ENCODE measurements around the gene SLC25A25. TPM values are rescaled to one million over a fixed set of nuclear protein-coding genes. Genes with fewer than 3 reads are reported as not detected.
"Not testable (repeated sequence)": the region's sequence is repeated elsewhere in the genome, so short reads cannot be mapped to it uniquely, and the experiment has no call there.

The SLC25A25 gene
- total and polyA plus RNA-seq, 5 donors = 5.8 to 16.1 (median 6.7) TPM

DNA sequence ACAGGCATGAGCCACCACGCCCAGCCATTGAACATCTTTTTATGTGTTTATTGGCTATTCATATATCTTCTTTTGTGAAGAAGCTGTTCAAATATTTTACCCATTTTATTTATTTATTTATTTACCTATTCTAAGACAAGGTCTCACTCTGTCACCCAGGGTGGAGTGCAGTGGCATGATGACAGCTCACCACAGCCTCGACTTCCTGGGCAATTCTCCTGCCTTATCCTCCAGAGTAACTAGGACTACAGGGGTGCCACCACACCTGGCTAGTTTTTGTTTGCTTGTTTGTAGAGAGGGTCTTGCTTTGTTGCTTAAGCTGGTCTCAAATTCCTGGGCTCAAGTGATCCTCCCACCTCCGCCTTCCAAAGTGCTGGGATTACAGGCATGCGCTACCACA is 34.4 kb upstream of the SLC25A25 start:
- Histone ChIP-seq H3K27ac (ENCODE audit: low read length) (no peak overlapping the region), H3K9me3 (ENCODE audit: control insufficient read depth, low read length) (no peaks in the 10 kb centered on the region), H3K4me3 (ENCODE audit: low read length) (no peak overlapping the region), H3K4me1 (ENCODE audit: control insufficient read depth, insufficient read depth, low read length) (no peaks in the 10 kb centered on the region), H3K27me3 (ENCODE audit: control insufficient read depth, insufficient read depth) (no peaks in the 10 kb centered on the region)
- WGBS = 91% methylated on average over 4 of the region's 4 CpGs
- intact Hi-C loops (cut with DNase I) = loop anchor here in 3 of 4 donors (2.0 to 10.0 kb wide), 2 partner anchors 49 to 91 kb away; partner anchors contain the start of gene EEIG1 (in 1 of the 3)
- no peak for ATAC-seq
- DNase-seq = no peak

DNA sequence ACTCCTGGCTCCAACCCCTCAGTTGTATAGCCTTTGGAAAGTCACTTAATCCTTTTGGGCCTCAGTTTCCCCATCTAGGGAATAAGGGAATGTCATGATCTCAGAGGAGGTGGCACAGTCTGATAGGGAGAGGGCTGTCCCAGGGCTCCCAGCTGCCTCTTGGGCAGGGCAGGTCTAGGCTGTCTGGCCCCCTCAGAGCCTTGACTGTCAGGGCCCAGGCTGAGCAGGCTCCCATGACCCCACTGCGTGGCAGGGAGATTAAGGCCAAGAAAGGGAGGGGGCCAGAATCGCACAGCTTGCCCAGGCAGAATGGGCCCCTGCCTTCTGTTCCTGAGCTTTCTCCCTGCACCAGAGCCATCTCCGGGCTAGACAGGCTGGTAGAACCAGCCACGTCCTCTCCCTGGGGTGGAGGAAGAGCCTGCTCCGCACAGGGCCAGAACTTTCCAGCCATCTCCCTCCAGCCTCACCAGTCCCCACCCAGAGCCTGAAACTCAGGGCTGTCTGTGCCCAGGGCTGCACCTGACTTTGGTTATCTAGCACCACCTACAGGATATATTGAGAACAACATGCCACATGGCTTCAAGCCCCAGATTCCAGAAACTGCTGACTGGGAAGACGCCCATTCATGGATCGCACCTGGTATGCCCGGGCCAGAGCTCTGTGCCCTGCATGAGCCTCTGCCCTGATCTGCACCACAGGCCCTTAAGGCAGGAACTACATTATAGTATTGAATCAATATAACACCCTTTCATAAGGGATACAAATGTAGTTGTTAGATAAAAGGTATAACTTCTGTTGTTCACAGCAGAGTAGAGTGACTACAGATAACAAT is 33.0 kb upstream of the SLC25A25 start:
- ATAC-seq = peak; percentile 95 to 97
- Histone ChIP-seq H3K27ac (ENCODE audit: low read length) (no peak overlapping the region), H3K27me3 (ENCODE audit: control insufficient read depth, insufficient read depth) (no peaks in the 10 kb centered on the region), H3K4me1 (ENCODE audit: control insufficient read depth, insufficient read depth, low read length) (no peaks in the 10 kb centered on the region), H3K4me3 (ENCODE audit: low read length) (no peak overlapping the region), H3K9me3 (ENCODE audit: control insufficient read depth, low read length) (no peaks in the 10 kb centered on the region)
- intact Hi-C loops (cut with DNase I) = loop anchor here (2.0 to 10.0 kb wide), 4 partner anchors 50 to 93 kb away; partner anchors contain the start of gene EEIG1 (in 1 of the 4)
- DNase-seq = peak; percentile 73 to 87 (median 77)
- WGBS = 31% methylated on average over 8 of the region's 8 CpGs

DNA sequence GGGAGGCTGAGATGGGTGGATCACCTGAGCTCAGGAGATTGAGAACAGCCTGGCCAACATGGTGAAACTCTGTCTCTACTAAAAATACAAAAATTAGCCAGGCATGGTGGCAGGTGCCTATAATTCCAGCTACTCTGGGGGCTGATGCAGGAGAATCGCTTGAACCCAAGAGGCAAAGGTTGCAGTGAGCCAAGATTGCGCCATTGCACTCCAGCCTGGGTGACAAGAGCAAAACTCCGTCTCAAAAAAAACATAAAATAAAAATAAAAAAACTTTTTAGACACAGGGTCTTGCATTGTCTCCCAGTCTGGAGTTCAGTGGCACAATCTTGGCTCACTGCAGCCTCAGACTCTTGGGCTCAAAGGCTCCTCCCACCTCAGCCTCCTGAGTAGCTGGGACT is 31.5 kb upstream of the SLC25A25 start:
- DNase-seq; H3K4me1 ChIP-seq (ENCODE audit: control insufficient read depth, insufficient read depth, low read length); H3K4me3 ChIP-seq (ENCODE audit: low read length); ATAC-seq; H3K27ac ChIP-seq (ENCODE audit: low read length); H3K27me3 ChIP-seq (ENCODE audit: control insufficient read depth, insufficient read depth); H3K9me3 ChIP-seq (ENCODE audit: control insufficient read depth, low read length): not testable (repeated sequence)
- intact Hi-C loops (cut with DNase I) = loop anchor here in 3 of 4 donors (2.0 to 10.0 kb wide), 4 partner anchors 52 to 94 kb away; partner anchors contain the start of gene EEIG1 (in 1 of the 3)
- WGBS = 84% methylated on average over 3 of the region's 3 CpGs

DNA sequence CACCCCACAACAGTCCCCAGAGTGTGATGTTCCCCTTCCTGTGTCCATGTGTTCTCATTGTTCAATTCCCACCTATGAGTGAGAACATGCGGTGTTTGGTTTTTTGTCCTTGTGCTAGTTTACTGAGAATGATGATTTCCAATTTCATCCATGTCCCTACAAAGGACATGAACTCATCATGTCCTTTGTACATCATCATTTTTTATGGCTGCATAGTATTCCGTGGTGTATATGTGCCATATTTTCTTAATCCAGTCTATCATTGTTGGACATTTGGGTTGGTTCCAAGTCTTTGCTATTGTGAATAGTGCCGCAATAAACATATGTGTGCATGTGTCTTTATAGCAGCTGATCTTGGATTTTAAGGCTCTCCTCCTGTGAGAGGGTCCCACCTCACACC is 27.2 kb upstream of the SLC25A25 start:
- H3K4me1 ChIP-seq (ENCODE audit: control insufficient read depth, insufficient read depth, low read length); H3K27ac ChIP-seq (ENCODE audit: low read length); H3K4me3 ChIP-seq (ENCODE audit: low read length); DNase-seq; ATAC-seq; intact Hi-C loops (cut with DNase I); H3K27me3 ChIP-seq (ENCODE audit: control insufficient read depth, insufficient read depth); H3K9me3 ChIP-seq (ENCODE audit: control insufficient read depth, low read length): not testable (repeated sequence)
- WGBS = 74% methylated on average over 3 of the region's 3 CpGs

DNA sequence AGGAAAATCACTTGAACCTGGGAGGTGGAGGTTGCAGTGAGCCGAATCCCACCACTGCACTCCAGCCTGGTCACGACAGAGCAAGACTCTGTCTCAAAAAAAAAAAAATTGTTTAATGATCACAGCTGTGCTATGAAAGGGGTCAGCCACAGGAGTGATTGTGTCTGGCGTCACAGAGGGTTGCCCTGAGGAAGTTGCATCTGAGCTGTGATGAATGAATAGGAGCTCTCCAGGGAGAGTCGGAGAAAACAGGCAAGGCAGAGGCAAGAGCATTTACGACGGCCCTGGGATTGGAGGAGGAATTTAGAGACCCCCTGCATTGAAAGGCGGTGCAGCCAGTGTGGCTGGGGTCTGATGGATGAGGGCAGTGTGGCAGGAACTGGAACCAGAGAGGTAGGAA is 26.0 kb upstream of the SLC25A25 start:
- Histone ChIP-seq H3K27me3 (ENCODE audit: control insufficient read depth, insufficient read depth) (no peaks in the 10 kb centered on the region), H3K9me3 (ENCODE audit: control insufficient read depth, low read length) (no peaks in the 10 kb centered on the region), H3K4me1 (ENCODE audit: control insufficient read depth, insufficient read depth, low read length) (no peaks in the 10 kb centered on the region), H3K4me3 (ENCODE audit: low read length) (no peak overlapping the region), H3K27ac (ENCODE audit: low read length) (no peak overlapping the region)
- 79% methylated on average over 7 of the region's 7 CpGs for WGBS
- intact Hi-C loops (cut with DNase I) = no loop called here
- ATAC-seq (no peak), DNase-seq (no peak)

DNA sequence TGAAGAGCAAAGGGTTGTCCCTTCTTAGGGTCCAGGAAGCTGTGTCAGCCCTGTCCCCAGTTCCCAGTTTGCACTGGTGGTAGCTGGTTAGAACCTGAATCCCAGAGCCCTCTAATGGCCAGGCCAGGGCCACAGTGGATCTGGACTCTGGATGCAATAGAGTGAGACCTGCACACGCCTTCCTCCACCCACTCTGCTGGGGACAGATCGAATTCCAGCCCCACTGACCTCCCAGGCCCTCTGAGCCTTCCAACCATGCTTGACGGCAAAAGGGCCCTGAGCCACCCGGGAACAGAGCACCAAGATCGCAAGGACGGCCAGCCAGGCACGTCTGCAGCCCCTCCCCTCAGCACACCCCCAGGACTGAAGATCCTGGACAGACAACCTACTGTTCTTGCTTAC is 24.6 kb upstream of the SLC25A25 start:
- Histone ChIP-seq H3K27ac (ENCODE audit: low read length) (no peak overlapping the region), H3K9me3 (ENCODE audit: control insufficient read depth, low read length) (no peaks in the 10 kb centered on the region), H3K4me3 (ENCODE audit: low read length) (no peak overlapping the region), H3K4me1 (ENCODE audit: control insufficient read depth, insufficient read depth, low read length) (no peaks in the 10 kb centered on the region), H3K27me3 (ENCODE audit: control insufficient read depth, insufficient read depth) (no peaks in the 10 kb centered on the region)
- ATAC-seq = peak; percentile 40 to 45
- intact Hi-C loops (cut with DNase I) = no loop called here
- 40% methylated on average over 7 of the region's 7 CpGs for WGBS
- no peak for DNase-seq

DNA sequence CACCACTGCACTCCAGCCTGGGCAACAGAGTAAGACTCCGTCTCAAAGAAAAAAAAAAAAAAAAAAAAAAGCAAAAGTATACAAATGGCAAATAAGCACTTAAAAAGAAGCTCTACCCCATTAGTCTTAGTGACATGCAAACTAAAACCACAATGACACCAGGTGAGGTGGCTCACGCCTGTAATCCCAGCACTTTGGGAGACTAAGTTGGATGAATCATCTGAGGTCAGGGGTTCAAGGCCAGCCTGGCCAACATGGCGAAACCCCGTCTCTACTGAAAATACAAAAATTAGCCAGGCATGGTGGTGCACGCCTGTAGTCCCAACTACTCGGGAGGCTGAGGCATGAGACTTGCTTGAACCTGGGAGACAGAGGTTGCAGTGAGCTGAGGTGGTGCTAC is 22.6 kb upstream of the SLC25A25 start:
- WGBS = 94% methylated on average over 6 of the region's 6 CpGs
- H3K27ac ChIP-seq (ENCODE audit: low read length); intact Hi-C loops (cut with DNase I); H3K27me3 ChIP-seq (ENCODE audit: control insufficient read depth, insufficient read depth); H3K4me1 ChIP-seq (ENCODE audit: control insufficient read depth, insufficient read depth, low read length); H3K4me3 ChIP-seq (ENCODE audit: low read length); ATAC-seq; H3K9me3 ChIP-seq (ENCODE audit: control insufficient read depth, low read length); DNase-seq: not testable (repeated sequence)

DNA sequence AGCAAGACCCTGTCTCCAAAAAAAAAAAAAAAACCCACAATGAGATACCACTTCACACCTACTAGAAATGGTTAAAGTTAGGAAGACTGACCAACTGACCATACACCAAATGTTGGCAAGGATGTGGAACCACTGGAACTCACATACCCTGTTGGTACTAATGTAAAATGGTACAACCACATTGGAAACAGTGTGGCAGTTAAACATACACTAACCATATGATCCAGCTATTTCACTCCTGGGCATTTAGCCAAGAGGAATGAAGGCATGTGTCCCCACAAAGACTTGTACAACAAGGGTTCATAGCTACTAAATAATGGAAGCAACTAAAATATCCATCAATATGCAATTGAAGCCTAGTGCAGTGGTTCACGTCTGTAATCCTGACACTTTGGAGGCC is 22.2 kb upstream of the SLC25A25 start:
- Histone ChIP-seq H3K27me3 (ENCODE audit: control insufficient read depth, insufficient read depth) (no peaks in the 10 kb centered on the region), H3K4me1 (ENCODE audit: control insufficient read depth, insufficient read depth, low read length) (no peaks in the 10 kb centered on the region)

DNA sequence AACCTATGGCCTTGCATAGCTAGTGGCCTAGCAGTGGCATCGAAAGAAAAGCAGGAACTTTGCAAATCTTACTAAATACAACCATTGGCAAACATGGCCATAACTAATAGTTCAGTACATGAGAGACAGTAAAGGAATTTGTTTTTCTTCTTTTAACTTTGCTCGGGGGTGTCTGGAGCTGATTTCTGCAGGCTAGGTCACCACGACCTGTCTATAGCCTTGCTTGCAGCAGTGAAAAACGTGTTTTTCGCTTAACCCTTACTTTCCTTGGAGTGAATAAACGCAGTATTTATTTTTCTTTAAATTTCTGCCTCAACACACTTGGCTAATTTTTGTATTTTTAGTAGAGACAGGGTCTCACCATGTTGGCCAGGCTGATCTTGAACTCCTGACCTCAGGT is 20.8 kb upstream of the SLC25A25 start:
- H3K4me1 ChIP-seq (ENCODE audit: control insufficient read depth, insufficient read depth, low read length) = no peaks in the 10 kb centered on the region
- H3K4me3 ChIP-seq (ENCODE audit: low read length) = no peak overlapping the region
- WGBS = 84% methylated on average over 6 of the region's 6 CpGs
- no peaks in the 10 kb centered on the region for H3K27me3 ChIP-seq (ENCODE audit: control insufficient read depth, insufficient read depth)
- no peaks in the 10 kb centered on the region for H3K9me3 ChIP-seq (ENCODE audit: control insufficient read depth, low read length)
- intact Hi-C loops (cut with DNase I) = no loop called here
- ATAC-seq = no peak
- no peak for DNase-seq
- no peak overlapping the region for H3K27ac ChIP-seq (ENCODE audit: low read length)

More for the DNA sequence above, 22.2 kb upstream of the SLC25A25 start:
- Histone ChIP-seq H3K9me3 (ENCODE audit: control insufficient read depth, low read length) (no peaks in the 10 kb centered on the region), H3K27ac (ENCODE audit: low read length) (no peak overlapping the region), H3K4me3 (ENCODE audit: low read length) (no peak overlapping the region)
- ATAC-seq (no peak), DNase-seq (no peak)
- 85% methylated on average over 1 of the region's 1 CpG for WGBS
- intact Hi-C loops (cut with DNase I) = no loop called here

DNA sequence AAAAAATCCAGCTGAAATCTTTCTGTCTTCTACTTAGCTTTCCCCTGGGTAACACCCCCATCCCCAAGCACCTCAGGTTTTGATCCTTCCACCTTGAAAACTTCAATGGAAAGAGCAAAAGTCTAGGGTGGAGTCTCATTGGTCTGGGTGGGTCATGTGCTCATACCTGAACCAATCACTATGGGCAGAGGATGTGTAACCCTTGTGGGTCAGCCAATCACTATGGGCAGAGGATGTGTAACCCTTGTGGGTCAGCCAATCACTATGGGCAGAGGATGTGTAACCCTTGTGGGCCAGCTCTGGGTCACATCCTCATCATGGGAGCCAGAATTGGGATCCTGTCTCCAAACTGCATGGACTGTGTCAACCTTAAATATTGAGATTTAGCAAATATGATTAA is 19.4 kb upstream of the SLC25A25 start:
- intact Hi-C loops (cut with DNase I) = no loop called here
- no peak overlapping the region for H3K4me3 ChIP-seq (ENCODE audit: low read length)
- H3K27ac ChIP-seq (ENCODE audit: low read length) = no peak overlapping the region
- ATAC-seq (peak in 1 of 2 donors; percentile 34), DNase-seq (no peak)
- no peaks in the 10 kb centered on the region for H3K4me1 ChIP-seq (ENCODE audit: control insufficient read depth, insufficient read depth, low read length)
- H3K27me3 ChIP-seq (ENCODE audit: control insufficient read depth, insufficient read depth) = no peaks in the 10 kb centered on the region
- no peaks in the 10 kb centered on the region for H3K9me3 ChIP-seq (ENCODE audit: control insufficient read depth, low read length)

DNA sequence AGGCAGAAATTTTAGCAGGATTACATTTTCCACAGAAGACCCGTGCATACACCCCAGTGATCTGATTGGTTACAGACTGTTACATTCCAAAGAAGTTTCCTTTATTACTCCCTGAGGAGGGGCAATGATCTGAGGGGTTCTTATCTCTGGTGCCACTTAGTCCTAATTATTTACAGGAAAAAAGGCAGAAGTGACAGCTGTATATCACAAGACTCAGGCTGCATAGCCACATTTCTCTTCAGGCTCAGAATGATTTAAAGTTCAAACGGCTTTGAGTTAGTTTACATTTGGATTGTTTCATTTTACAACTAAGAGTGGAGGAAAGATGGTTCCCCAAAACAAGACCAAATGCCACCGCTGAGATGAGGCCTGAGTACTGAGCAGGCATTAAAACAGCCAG is 18.2 kb upstream of the SLC25A25 start:
- no peak overlapping the region for H3K27ac ChIP-seq (ENCODE audit: low read length)
- DNase-seq (no peak), ATAC-seq (no peak)
- intact Hi-C loops (cut with DNase I) = no loop called here
- H3K27me3 ChIP-seq (ENCODE audit: control insufficient read depth, insufficient read depth) = no peaks in the 10 kb centered on the region
- 61% methylated on average over 3 of the region's 3 CpGs for WGBS
- no peak overlapping the region for H3K4me3 ChIP-seq (ENCODE audit: low read length)
- no peaks in the 10 kb centered on the region for H3K9me3 ChIP-seq (ENCODE audit: control insufficient read depth, low read length)
- H3K4me1 ChIP-seq (ENCODE audit: control insufficient read depth, insufficient read depth, low read length) = no peaks in the 10 kb centered on the region
